ENCODE data around the gene ICE2. TPM values are rescaled to one million over a fixed set of nuclear protein-coding genes. Genes with fewer than 3 reads are reported as not detected.
"Not testable (repeated sequence)": the region's sequence is repeated elsewhere in the genome, so short reads cannot be mapped to it uniquely, and the experiment has no call there.

Gene ICE2
- total RNA-seq, 1 experiment from 2014 or later = 42.3 TPM

DNA sequence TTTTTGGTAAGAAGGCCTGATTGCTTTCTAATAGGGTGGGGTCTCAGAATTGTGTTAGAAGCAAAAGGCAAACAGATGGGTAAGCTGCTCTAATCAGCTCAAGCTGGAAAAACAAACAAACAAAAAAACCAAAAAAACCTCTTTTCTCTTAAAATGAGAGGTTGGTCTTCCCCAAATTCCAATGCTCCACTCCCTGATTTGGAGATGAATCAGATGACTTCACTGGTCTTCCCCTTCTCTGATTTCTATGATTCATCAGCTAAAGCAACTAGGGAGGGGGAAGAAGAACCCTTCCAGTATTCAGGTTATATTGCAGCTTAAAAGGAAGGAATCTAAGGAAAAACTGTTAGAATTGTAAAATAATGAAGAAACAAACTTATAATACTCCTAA, 71.5 kb downstream of the ICE2 start:
- no TSS peak for BruUV-seq (replicated peaks)
- intact Hi-C loops (cut with micrococcal nuclease; ENCODE audit: unreplicated experiment) = no loop called here
- peaks cover 32% of the 10 kb centered on the region for H3K4me1 ChIP-seq
- peaks cover 40% of the 10 kb centered on the region for H3K4me1 Mint-ChIP-seq (ENCODE audit: low read depth, unreplicated experiment)
- H3K36me3 ChIP-seq (ENCODE audit: control insufficient read depth, insufficient read depth, low read length) = no peaks in the 10 kb centered on the region
- H3K4me3 Mint-ChIP-seq (ENCODE audit: unreplicated experiment) = no peak overlapping the region
- DNase-seq = no peak
- H3K27me3 Mint-ChIP-seq (ENCODE audit: insufficient read depth, unreplicated experiment) = no peaks in the 10 kb centered on the region
- no peak overlapping the region for H3K27ac Mint-ChIP-seq (ENCODE audit: unreplicated experiment)
- no peaks in the 10 kb centered on the region for H3K36me3 Mint-ChIP-seq (ENCODE audit: insufficient read depth, unreplicated experiment)
- POLR2A ChIA-PET = no interaction called here
- H3K9me3 ChIP-seq = no peaks in the 10 kb centered on the region
- CTCF ChIA-PET = no interaction called here
- no peaks in the 10 kb centered on the region for H3K27me3 ChIP-seq (replicated peaks; ENCODE audit: control insufficient read depth, insufficient read depth, low read length)
- no peaks in the 10 kb centered on the region for H3K9me3 Mint-ChIP-seq (ENCODE audit: unreplicated experiment)
- no peak overlapping the region for H3K4me3 ChIP-seq (ENCODE audit: low read depth, low read length)
- no peak for TF ChIP-seq CTCF (IDR thresholded peaks at IDR 0.05; ENCODE audit: insufficient read depth in 1 of 2, low read depth in 1 of 2, low read length in 1 of 2, severe bottlenecking in 1 of 2, unreplicated experiment in 1 of 2)

GRCh38 chr15:60406513-60407414, 72.2 kb downstream of the ICE2 start:
- Mint-ChIP-seq H3K27me3 (ENCODE audit: insufficient read depth, unreplicated experiment) (no peaks in the 10 kb centered on the region), H3K4me3 (ENCODE audit: unreplicated experiment) (no peak overlapping the region), H3K36me3 (ENCODE audit: insufficient read depth, unreplicated experiment) (no peaks in the 10 kb centered on the region), H3K4me1 (ENCODE audit: low read depth, unreplicated experiment) (peaks cover 41% of the 10 kb centered on the region), H3K9me3 (ENCODE audit: unreplicated experiment) (no peaks in the 10 kb centered on the region), H3K27ac (ENCODE audit: unreplicated experiment) (no peak overlapping the region)
- Histone ChIP-seq H3K27me3 (replicated peaks; ENCODE audit: control insufficient read depth, insufficient read depth, low read length) (no peaks in the 10 kb centered on the region), H3K36me3 (ENCODE audit: control insufficient read depth, insufficient read depth, low read length) (no peaks in the 10 kb centered on the region), H3K9me3 (no peaks in the 10 kb centered on the region), H3K4me1 (peaks cover 33% of the 10 kb centered on the region), H3K4me3 (ENCODE audit: low read depth, low read length) (no peak overlapping the region)
- CTCF ChIA-PET = no interaction called here
- no peak for DNase-seq
- no TSS peak for BruUV-seq (replicated peaks)
- intact Hi-C loops (cut with micrococcal nuclease; ENCODE audit: unreplicated experiment) = no loop called here
- no peak for TF ChIP-seq CTCF (IDR thresholded peaks at IDR 0.05; ENCODE audit: insufficient read depth in 1 of 2, low read depth in 1 of 2, low read length in 1 of 2, severe bottlenecking in 1 of 2, unreplicated experiment in 1 of 2)
- POLR2A ChIA-PET = interaction anchor here (0.6 kb wide), 1 partner anchor 1462 kb away, joined by 3 read pairs; no protein-coding TSS in a partner anchor

- no peak overlapping the region for H3K27ac Mint-ChIP-seq (ENCODE audit: unreplicated experiment)
- BruUV-seq (replicated peaks) = no TSS peak
- H3K4me3 Mint-ChIP-seq (ENCODE audit: unreplicated experiment) = no peak overlapping the region
- no peaks in the 10 kb centered on the region for H3K36me3 ChIP-seq (ENCODE audit: control insufficient read depth, insufficient read depth, low read length)
- POLR2A ChIA-PET = interaction anchor here (0.5 kb wide), 1 partner anchor 8 kb away, joined by 7 read pairs; the partner anchor contains the start of gene ANXA2
- no peak for TF ChIP-seq CTCF (IDR thresholded peaks at IDR 0.05; ENCODE audit: insufficient read depth in 1 of 2, low read depth in 1 of 2, low read length in 1 of 2, severe bottlenecking in 1 of 2, unreplicated experiment in 1 of 2)
- peaks cover 40% of the 10 kb centered on the region for H3K4me1 ChIP-seq
- CTCF ChIA-PET = no interaction called here
- H3K4me3 ChIP-seq (ENCODE audit: low read depth, low read length) = no peak overlapping the region
- H3K4me1 Mint-ChIP-seq (ENCODE audit: low read depth, unreplicated experiment) = peaks cover 49% of the 10 kb centered on the region
- no peaks in the 10 kb centered on the region for H3K36me3 Mint-ChIP-seq (ENCODE audit: insufficient read depth, unreplicated experiment)
- no peaks in the 10 kb centered on the region for H3K27me3 Mint-ChIP-seq (ENCODE audit: insufficient read depth, unreplicated experiment)
- DNase-seq = no peak
- H3K27me3 ChIP-seq (replicated peaks; ENCODE audit: control insufficient read depth, insufficient read depth, low read length) = no peaks in the 10 kb centered on the region
- H3K9me3 ChIP-seq = no peaks in the 10 kb centered on the region
- intact Hi-C loops (cut with micrococcal nuclease; ENCODE audit: unreplicated experiment) = no loop called here
- H3K9me3 Mint-ChIP-seq (ENCODE audit: unreplicated experiment) = no peaks in the 10 kb centered on the region
These were observed 73.5 kb downstream of the ICE2 start for GRCh38 chr15:60405399-60405798.

GRCh38 chr15:60404351-60404750, 74.6 kb downstream of the ICE2 start:
- POLR2A ChIA-PET; DNase-seq; CTCF ChIA-PET; H3K27me3 Mint-ChIP-seq (ENCODE audit: insufficient read depth, unreplicated experiment); H3K4me3 ChIP-seq (ENCODE audit: low read depth, low read length); H3K9me3 Mint-ChIP-seq (ENCODE audit: unreplicated experiment); H3K36me3 ChIP-seq (ENCODE audit: control insufficient read depth, insufficient read depth, low read length); H3K4me3 Mint-ChIP-seq (ENCODE audit: unreplicated experiment); H3K9me3 ChIP-seq; intact Hi-C loops (cut with micrococcal nuclease; ENCODE audit: unreplicated experiment); H3K27ac Mint-ChIP-seq (ENCODE audit: unreplicated experiment); H3K27me3 ChIP-seq (replicated peaks; ENCODE audit: control insufficient read depth, insufficient read depth, low read length); H3K36me3 Mint-ChIP-seq (ENCODE audit: insufficient read depth, unreplicated experiment); BruUV-seq (replicated peaks): not testable (repeated sequence)
- peaks cover 54% of the 10 kb centered on the region for H3K4me1 Mint-ChIP-seq (ENCODE audit: low read depth, unreplicated experiment)
- peaks cover 50% of the 10 kb centered on the region for H3K4me1 ChIP-seq
